T-cell (primary cell): ENCODE results near the gene TPP2. TPM values are rescaled to one million over a fixed set of nuclear protein-coding genes. Genes with fewer than 3 reads are reported as not detected.

Experiments used
- ATAC-seq, 4 experiments: fragments of 200-7000 bp in 3 of 4; fragments of 150-1000 bp in 1 of 4; cut with Tn5 transposase; replicated peaks in 1 of 4; 1 replicate in 3 of 4; 2 replicates in 1 of 4; pipeline ENCODE4 v1.10.0; 2021; ENCODE audit warnings: moderate library complexity in 3 of 4, mild to moderate bottlenecking in 2 of 4, moderate number of reproducible peaks in 1 of 4
- CTCF ChIA-PET, 2 donors: fragments of 300-600 bp; sonication (Branson Sonifier 250); formaldehyde crosslinking; loops; one replicate each; lab custom pipeline; 2022; ENCODE audit warnings: antibody characterized with exemption in 2 of 2; lab: Charles Lee
- POLR2A ChIA-PET, 2 donors: fragments of 300-600 bp; sonication (Branson Sonifier 250); formaldehyde crosslinking; loops; one replicate each; lab custom pipeline; 2022; ENCODE audit warnings: antibody characterized with exemption in 2 of 2; lab: Charles Lee
- DNase-seq, 35 experiments: peaks; one replicate each; pipeline versions ENCODE4 v3.0.0 to v3.0.0-alpha.2; 2013 to 2023
- H3K27ac ChIP-seq: one replicate; pipeline ENCODE4 v1.5.1; 2013; ENCODE audit warnings: low read length
- H3K27me3 ChIP-seq, 2 experiments: replicated peaks in 1 of 2; 1 replicate in 1 of 2; 2 replicates in 1 of 2; pipeline versions ENCODE4 v1.6.1 to v1.7.0; 2013; ENCODE audit warnings: low read length in 1 of 2, mixed read lengths in 1 of 2; ENCODE audit not compliant: control insufficient read depth in 2 of 2, insufficient read depth in 2 of 2; ENCODE audit errors: extremely low read depth in 1 of 2
- H3K36me3 ChIP-seq, 2 donors: 1 replicate in 1 of 2; 2 replicates in 1 of 2; pipeline versions ENCODE4 v1.6.1 to v1.7.0; 2013; ENCODE audit warnings: low read length in 1 of 2; ENCODE audit not compliant: control insufficient read depth in 2 of 2, insufficient read depth in 1 of 2; ENCODE audit errors: extremely low read depth in 1 of 2
- H3K4me1 ChIP-seq, 2 experiments: 1 replicate in 1 of 2; 2 replicates in 1 of 2; pipeline versions ENCODE4 v1.6.1 to v1.7.0; 2013; ENCODE audit warnings: low read length in 2 of 2, mixed read lengths in 1 of 2; ENCODE audit not compliant: insufficient read depth in 2 of 2, control insufficient read depth in 1 of 2; ENCODE audit errors: extremely low read depth in 1 of 2
- H3K4me3 ChIP-seq, 2 donors: 1 replicate in 1 of 2; 2 replicates in 1 of 2; pipeline versions ENCODE4 v1.5.1 to v1.7.0; 2013; ENCODE audit warnings: mild to moderate bottlenecking in 2 of 2, low read length in 1 of 2, moderate library complexity in 1 of 2; ENCODE audit not compliant: control insufficient read depth in 1 of 2; ENCODE audit errors: extremely low read depth in 1 of 2
- H3K9me3 ChIP-seq: 2 replicates; pipeline ENCODE4 v1.7.0; 2013
- H3K27ac Mint-ChIP-seq, 2 donors: one replicate each; pipeline ENCODE4 v1.8.0; 2020 to 2021; ENCODE audit warnings: mild to moderate bottlenecking in 2 of 2, mixed read lengths in 2 of 2
- H3K27me3 Mint-ChIP-seq, 2 donors: one replicate each; pipeline ENCODE4 v1.8.0; 2021 to 2022; ENCODE audit warnings: mixed read lengths in 2 of 2
- H3K36me3 Mint-ChIP-seq: one replicate; pipeline ENCODE4 v1.8.0; 2021; ENCODE audit warnings: mixed read lengths
- H3K4me1 Mint-ChIP-seq, 3 donors: one replicate each; pipeline ENCODE4 v1.8.0; 2020 to 2022; ENCODE audit warnings: mixed read lengths in 3 of 3, mild to moderate bottlenecking in 1 of 3
- H3K4me3 Mint-ChIP-seq, 3 donors: one replicate each; pipeline ENCODE4 v1.8.0; 2020 to 2022; ENCODE audit warnings: mild to moderate bottlenecking in 3 of 3, mixed read lengths in 3 of 3, moderate library complexity in 3 of 3
- H3K9me3 Mint-ChIP-seq, 3 donors: one replicate each; pipeline ENCODE4 v1.8.0; 2020 to 2022; ENCODE audit warnings: mixed read lengths in 3 of 3
- WGBS: methylation state at CpG from one replicate; pipeline ENCODE4 v1.1.5; 2013; ENCODE audit warnings: missing lambda C conversion rate; ENCODE audit not compliant: insufficient coverage; 5-methylcytosine and 5-hydroxymethylcytosine counted together
- total RNA-seq, 35 experiments: library from RNA in 6 of 35; stranded (reverse) in 6 of 35; fragments of 120-200 nt in 1 of 35; gene quantifications; one replicate each; pipeline versions ENCODE4 v1.2.1 to v1.2.4 and lab custom pipeline; 2013 to 2026

Gene TPP2
- total RNA-seq, 5 donors from 2014 or later (not counting 1 experiment from before 2014, with no cell fraction given), result 111 to 135 (median 115) TPM

DNA sequence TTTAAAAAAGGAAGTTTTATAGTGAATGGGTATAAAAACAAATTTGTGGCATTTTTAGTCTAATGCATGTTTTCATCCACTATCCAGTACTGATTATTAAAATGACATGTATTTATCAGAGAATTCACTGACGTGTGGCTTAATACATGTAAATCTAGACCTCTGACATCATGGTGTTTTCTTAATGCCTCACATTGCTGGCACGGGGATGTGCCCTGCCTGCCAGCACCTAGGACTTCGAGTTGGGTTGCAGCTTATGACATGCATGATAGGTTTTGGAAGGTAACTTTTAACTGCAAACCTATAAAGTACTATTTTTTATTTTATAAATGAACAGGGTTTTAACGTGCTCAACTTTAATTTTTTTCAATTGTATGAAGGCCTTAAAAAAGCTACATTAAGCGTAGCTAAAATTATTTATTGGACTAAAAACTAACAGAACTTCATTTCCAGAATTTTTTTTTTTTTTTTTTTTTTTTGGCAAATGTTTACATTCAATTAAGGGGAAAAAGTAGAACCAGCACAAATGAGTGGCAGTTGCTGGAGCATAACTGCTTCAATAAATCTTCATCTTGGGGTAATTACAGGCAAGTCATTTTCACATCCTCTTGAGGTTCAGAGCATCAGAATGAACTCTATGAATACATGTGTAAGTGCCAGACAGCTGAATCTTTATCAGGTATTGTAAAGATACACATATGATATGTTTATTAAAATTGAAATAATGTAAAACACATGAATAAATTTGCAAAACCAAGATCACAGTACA is 81.7 kb downstream of the TPP2 start:
- no peaks in the 10 kb centered on the region for H3K9me3 ChIP-seq
- H3K4me1 Mint-ChIP-seq, result peaks cover 19 to 25% (median 24%) of the 10 kb centered on the region in 3 donors
- no peak overlapping the region for H3K4me3 ChIP-seq
- peaks cover 40% of the 10 kb centered on the region for H3K36me3 Mint-ChIP-seq
- H3K27ac Mint-ChIP-seq, result no peak overlapping the region
- no peak for ATAC-seq
- no CpG with 5 or more reads among the region's 5 CpGs for WGBS
- H3K36me3 ChIP-seq, result peaks cover 5 to 38% of the 10 kb centered on the region in 2 donors
- CTCF ChIA-PET, result interaction anchor here (0.6 to 0.7 kb wide), 3 partner anchors 53 to 135 kb away, joined by 3 to 9 read pairs (median 8); no protein-coding TSS in a partner anchor
- H3K9me3 Mint-ChIP-seq, result no peaks in the 10 kb centered on the region
- H3K27me3 ChIP-seq, result no peaks in the 10 kb centered on the region
- no peak for DNase-seq
- no peaks in the 10 kb centered on the region for H3K27me3 Mint-ChIP-seq
- H3K27ac ChIP-seq, result no peak overlapping the region
- POLR2A ChIA-PET, result interaction anchor here (0.6 kb wide), 3 partner anchors 19 to 93 kb away, joined by 4 to 5 read pairs (median 4); no protein-coding TSS in a partner anchor
- no peak overlapping the region for H3K4me3 Mint-ChIP-seq
- peaks cover 0 to 2% of the 10 kb centered on the region in 2 experiments for H3K4me1 ChIP-seq

DNA sequence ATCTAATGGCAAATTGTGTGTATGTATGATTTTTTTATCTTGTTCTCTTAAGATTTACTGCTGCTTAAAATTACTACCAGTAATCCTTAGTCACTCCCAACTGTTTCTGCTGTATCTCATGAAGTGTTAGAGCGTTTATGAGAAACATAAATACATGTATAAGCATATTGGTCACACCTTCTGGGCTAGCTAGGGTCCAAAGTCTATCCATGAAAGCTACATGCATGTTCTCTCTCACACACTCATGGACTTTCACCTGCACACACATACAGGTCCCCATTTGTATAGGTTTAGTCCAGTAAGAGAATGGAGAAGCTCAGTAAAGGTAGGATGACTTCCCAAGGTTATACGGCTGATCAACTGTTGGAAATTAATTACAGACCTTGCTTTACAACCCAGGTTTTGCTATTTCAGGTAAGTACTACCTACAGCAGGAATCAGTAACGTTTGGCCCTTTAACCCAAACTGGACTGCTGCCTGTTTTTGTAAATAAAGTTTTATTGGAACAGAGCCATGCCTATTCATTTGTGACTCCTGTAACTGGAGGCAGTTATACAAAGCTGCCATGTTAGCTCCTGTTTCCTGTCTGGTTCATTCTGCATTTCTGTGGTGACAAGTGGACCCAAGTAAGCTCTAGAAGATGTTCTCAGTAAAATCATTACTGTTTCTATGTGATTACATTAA is 82.8 kb downstream of the TPP2 start:
- Mint-ChIP-seq H3K36me3 (peaks cover 34% of the 10 kb centered on the region), H3K4me1 (peaks cover 19 to 25% (median 25%) of the 10 kb centered on the region in 3 donors), H3K9me3 (no peaks in the 10 kb centered on the region), H3K4me3 (no peak overlapping the region), H3K27ac (peak overlapping the region; percentile 68 to 74), H3K27me3 (no peaks in the 10 kb centered on the region)
- ATAC-seq, result no peak
- ChIA-PET POLR2A (no interaction called here), CTCF (interaction anchor here in 1 of 2 donors (0.6 kb wide), 1 partner anchor 169 kb away, joined by 3 read pairs; no protein-coding TSS in a partner anchor)
- no peaks in the 10 kb centered on the region for H3K9me3 ChIP-seq
- DNase-seq, result no peak
- WGBS, result no CpG with 5 or more reads among the region's 3 CpGs
- peaks cover 0 to 2% of the 10 kb centered on the region in 2 experiments for H3K4me1 ChIP-seq
- H3K36me3 ChIP-seq, result peaks cover 0 to 32% of the 10 kb centered on the region in 2 donors
- H3K27me3 ChIP-seq, result no peaks in the 10 kb centered on the region
- peak overlapping the region; percentile 47 for H3K27ac ChIP-seq
- no peak overlapping the region for H3K4me3 ChIP-seq

DNA sequence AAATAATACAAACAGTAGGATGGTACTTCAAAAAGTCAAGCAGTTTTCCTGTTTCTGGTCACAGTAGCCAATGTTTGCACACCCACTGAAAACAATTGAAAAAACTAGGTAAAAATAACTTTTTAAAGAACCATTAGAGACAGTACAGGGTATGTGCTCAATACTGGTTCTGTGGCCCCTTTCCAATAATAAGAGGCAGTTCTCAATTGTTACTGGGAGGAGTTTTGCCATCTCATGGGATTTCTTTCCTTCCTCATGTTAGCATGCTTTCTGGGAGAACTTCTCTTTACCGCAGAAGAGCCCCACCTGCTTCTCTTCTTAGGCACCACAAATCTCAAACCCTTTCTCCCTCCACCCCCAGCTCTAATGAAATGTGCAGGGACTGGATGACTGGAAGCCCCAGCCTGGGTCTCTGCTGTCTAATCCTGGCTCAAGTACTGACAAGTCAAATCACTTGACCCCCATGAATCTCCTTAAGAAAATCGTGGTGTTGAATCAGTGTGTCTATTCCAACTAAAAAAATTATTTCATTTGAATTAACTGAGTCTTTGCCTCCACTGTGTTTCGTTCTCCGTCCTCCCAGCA is 83.4 kb downstream of the TPP2 start:
- H3K9me3 Mint-ChIP-seq, result no peaks in the 10 kb centered on the region
- CTCF ChIA-PET, result interaction anchor here in 1 of 2 donors (0.6 kb wide), 1 partner anchor 169 kb away, joined by 3 read pairs; no protein-coding TSS in a partner anchor
- H3K27ac Mint-ChIP-seq, result peak overlapping the region; percentile 68 to 72
- DNase-seq, result no peak
- H3K27me3 Mint-ChIP-seq, result no peaks in the 10 kb centered on the region
- peaks cover 28% of the 10 kb centered on the region for H3K36me3 Mint-ChIP-seq
- Histone ChIP-seq H3K4me1 (peaks cover 0 to 2% of the 10 kb centered on the region in 2 experiments), H3K27ac (peak overlapping the region; percentile 47), H3K4me3 (no peak overlapping the region), H3K27me3 (no peaks in the 10 kb centered on the region), H3K36me3 (peaks cover 0 to 26% of the 10 kb centered on the region in 2 donors), H3K9me3 (no peaks in the 10 kb centered on the region)
- H3K4me3 Mint-ChIP-seq, result no peak overlapping the region
- no CpG with 5 or more reads among the region's 4 CpGs for WGBS
- POLR2A ChIA-PET, result no interaction called here
- peaks cover 19 to 25% (median 25%) of the 10 kb centered on the region in 3 donors for H3K4me1 Mint-ChIP-seq
- ATAC-seq, result peak in 1 of 4 experiments; percentile 16

DNA sequence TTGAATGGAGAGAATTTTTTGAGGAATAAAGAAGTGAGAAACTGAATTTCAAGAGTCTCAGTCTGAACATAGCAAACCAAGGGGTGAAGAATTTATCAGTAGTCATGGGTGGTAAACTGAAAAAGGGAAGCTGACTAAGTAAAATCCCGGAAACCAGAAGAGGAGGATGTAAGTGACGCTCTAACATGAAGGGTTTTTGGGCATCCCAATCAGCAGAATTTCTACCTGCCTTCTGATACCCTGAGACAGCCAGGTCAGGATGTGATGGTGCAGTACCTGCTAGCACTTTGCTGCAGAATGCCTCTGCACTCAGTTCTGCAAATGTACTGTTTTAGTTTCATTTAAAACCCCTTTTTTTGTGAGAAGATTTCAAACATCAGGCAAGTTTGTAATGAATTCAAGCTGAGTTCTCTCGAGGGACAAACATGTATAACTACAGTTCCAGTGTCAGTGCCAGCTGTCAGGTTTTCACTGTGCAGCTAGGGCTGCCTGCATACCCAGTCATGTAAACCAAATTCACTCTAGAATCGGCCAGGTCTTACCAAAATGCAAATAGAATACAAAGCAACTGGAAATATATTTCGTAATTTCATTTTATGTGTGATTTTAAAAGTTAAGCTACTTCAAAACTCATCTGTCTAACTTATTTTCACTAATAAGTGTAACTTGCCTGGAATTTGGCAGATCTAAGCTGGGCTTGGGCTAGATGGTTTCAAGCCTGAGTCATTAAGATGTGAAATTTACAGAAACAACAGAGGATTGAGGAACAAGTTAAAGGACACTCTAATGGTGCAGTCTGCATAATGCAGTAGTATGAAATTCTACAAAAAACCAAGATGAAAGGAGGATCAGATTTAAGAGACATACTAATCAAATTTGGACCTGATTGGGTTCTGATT is 84.3 kb downstream of the TPP2 start:
- 49% methylated on average over 3 of the region's 5 CpGs for WGBS
- H3K4me1 ChIP-seq, result peaks cover 2% of the 10 kb centered on the region in 2 experiments
- no peak overlapping the region for H3K4me3 ChIP-seq
- DNase-seq (peak in 6 of 35 experiments; percentile 2 to 32 (median 8)), ATAC-seq (peak; percentile 60 to 87 (median 76))
- ChIA-PET CTCF (interaction anchor here (0.5 to 1.1 kb wide), 4 partner anchors 15 to 104 kb away, joined by 3 to 6 read pairs (median 4); no protein-coding TSS in a partner anchor), POLR2A (no interaction called here)
- peaks cover 0 to 24% of the 10 kb centered on the region in 2 donors for H3K36me3 ChIP-seq
- H3K9me3 Mint-ChIP-seq, result no peaks in the 10 kb centered on the region
- H3K4me1 Mint-ChIP-seq, result peaks cover 24 to 29% (median 27%) of the 10 kb centered on the region in 3 donors
- no peaks in the 10 kb centered on the region for H3K9me3 ChIP-seq
- H3K27me3 Mint-ChIP-seq, result no peaks in the 10 kb centered on the region
- H3K36me3 Mint-ChIP-seq, result peaks cover 22% of the 10 kb centered on the region
- H3K27me3 ChIP-seq, result no peaks in the 10 kb centered on the region
- peak overlapping the region; percentile 68 to 72 for H3K27ac Mint-ChIP-seq
- H3K27ac ChIP-seq, result peak overlapping the region; percentile 43
- no peak overlapping the region for H3K4me3 Mint-ChIP-seq

DNA sequence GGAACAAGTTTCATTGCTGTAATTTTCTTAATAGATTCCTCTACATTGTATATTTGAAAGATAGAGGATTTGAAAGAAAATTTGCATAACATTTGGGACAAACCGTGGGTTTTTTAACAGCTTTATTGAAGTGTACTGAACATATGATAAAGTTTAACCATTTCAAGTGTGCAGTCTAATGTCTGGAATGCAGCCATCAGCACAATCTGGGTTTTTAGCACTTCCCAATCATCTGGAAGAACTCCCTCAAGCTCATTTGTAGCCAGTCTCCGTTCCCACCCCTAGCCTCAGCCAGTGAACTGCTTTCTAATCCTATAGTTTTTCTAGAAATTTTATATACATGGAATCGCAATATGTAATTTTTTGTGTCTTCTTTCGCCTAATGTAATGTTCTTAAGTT is 85.4 kb downstream of the TPP2 start:
- Histone ChIP-seq H3K27ac (no peak overlapping the region), H3K27me3 (no peaks in the 10 kb centered on the region), H3K4me3 (no peak overlapping the region), H3K36me3 (peaks cover 0 to 21% of the 10 kb centered on the region in 2 donors), H3K4me1 (peaks cover 2 to 10% of the 10 kb centered on the region in 2 experiments), H3K9me3 (no peaks in the 10 kb centered on the region)
- no CpG with 5 or more reads among the region's 4 CpGs for WGBS
- H3K27ac Mint-ChIP-seq, result peak overlapping the region in 1 of 2 donors; percentile 50
- ChIA-PET POLR2A (interaction anchor here in 1 of 2 donors (0.6 kb wide), 1 partner anchor 120 kb away, joined by 3 read pairs; no protein-coding TSS in a partner anchor), CTCF (interaction anchor here in 1 of 2 donors (1.1 kb wide), 1 partner anchor 90 kb away, joined by 4 read pairs; no protein-coding TSS in a partner anchor)
- H3K9me3 Mint-ChIP-seq, result no peaks in the 10 kb centered on the region
- no peak for ATAC-seq
- no peaks in the 10 kb centered on the region for H3K27me3 Mint-ChIP-seq
- no peak for DNase-seq
- H3K4me1 Mint-ChIP-seq, result peaks cover 35 to 37% (median 35%) of the 10 kb centered on the region in 3 donors
- H3K36me3 Mint-ChIP-seq, result peaks cover 14% of the 10 kb centered on the region
- H3K4me3 Mint-ChIP-seq, result no peak overlapping the region
